Medulla oblongata (tissue), 1 donor: Measurements from ENCODE around the gene ROBO1.

Experiments used
- DNase-seq: peaks from one replicate; pipeline ENCODE4 v3.0.0-alpha.2; 2015; ENCODE audit errors: extremely low spot score

Gene ROBO1

DNA sequence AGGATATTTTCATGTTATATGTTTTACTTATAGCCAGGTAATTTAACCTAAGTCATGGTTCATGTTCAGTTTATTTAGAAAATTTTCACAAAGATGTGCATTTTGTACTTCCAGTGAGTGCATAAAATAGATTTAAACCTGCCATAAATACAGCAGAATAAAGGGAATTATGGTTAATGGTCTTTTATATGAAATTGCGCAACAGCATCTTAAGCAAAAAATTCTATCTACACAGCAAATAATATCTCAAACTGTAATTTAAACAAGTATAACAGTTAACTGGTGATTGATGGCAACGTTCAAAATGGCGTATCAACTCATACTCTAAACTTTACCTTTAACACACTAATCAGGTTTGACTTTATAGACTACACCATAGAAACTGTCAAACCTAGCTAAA is 97.6 kb downstream of the ROBO1 start:
- no peak for DNase-seq

DNA sequence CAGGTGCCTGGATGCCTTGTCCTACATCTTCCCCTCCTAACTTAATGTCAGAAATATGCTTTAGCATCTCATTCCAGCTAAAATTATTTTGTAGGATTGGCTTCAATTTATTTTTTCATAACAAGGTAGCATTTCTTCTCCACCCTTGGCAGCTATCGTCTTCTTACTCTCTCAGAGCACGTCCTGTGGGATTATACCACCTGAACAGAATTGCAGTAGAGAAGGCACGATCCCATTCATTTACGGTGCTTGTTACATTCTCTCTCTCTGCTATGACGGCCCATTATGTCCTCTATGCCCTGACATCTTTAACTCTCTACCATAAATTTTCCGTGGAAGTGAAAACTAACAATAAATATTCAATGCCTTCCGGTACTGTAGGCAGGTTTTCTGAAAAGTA is 103.3 kb downstream of the ROBO1 start:
- DNase-seq = no peak

DNA sequence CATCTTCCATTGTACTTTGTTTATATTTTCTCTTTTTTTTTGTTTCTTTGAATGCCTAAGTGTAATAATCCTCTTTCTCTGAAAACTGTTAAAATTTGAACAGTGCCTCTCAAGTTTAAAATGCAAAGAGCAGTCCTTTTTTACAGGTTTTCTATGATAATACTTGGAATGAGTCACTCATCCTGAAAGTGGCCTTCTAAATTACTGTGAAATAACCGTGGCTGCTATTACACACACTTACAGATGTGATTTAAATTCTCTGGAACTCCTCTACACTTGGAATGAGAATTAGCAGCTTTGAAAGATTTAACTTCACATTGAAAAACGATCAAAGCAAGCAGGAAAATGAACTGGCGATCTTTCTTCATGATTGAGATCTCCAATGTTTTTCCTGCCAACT is 105.9 kb downstream of the ROBO1 start:
- no peak for DNase-seq

DNA sequence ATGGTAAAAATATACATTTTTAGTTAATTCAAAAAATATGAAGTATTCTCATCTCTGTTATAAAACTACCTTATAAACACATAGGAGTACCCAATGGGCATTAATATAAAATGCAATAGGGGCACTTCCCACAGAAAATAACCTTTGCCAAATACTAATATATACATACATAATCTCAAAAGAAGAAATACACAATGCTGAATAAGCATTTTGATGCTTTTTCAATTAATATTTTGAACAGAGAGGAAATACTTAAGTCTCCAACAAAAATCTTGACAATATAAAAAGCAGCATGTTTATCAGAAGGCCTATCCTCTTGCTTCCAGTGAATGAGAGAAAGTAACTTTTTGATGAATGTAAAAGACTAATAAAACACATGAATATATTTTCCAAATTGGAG is 110.7 kb downstream of the ROBO1 start:
- DNase-seq = no peak

DNA sequence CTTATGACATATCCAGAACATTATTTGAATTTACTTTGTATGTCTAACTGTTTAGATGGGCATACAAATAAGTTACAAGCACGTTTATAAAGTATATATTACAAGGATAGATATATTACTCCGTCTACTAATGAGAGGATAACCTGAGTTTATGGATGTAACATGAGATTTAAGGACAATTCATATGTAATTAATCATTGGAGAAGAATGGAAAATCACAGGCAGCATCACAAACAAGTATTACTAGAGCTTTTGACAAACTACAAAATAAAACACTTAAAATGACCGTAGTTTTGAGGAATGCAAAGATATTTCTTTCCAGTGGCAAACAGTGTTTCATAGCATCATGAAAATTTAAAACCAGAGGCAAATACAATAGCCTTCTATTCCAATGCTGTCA is 113.8 kb downstream of the ROBO1 start:
- DNase-seq = no peak

DNA sequence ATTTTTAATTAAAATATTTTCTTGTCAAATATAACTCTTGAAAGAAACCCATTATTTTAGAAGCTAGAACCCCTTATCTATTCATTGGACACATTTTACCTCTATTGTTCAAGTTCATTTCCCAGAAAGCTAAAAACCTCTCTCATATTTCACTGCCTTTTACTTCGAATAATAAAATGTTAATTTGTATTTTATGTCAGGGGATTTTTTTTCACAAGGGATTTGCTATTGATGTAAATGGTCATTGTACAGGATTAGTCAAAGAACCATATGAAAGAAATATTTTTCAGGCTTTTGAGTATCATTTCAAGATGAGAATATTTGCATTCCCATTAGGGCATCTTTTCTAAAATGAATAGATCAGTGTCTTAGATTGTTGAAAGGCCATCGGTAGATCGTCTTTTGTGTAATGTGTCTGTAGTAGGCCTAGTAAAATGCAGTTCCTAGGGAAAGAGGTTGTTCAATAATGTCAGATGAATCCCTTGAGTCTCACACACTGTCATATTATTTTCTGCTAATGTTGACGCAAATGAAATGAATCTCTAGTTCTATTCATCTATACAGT is 114.5 kb downstream of the ROBO1 start:
- no peak for DNase-seq

DNA sequence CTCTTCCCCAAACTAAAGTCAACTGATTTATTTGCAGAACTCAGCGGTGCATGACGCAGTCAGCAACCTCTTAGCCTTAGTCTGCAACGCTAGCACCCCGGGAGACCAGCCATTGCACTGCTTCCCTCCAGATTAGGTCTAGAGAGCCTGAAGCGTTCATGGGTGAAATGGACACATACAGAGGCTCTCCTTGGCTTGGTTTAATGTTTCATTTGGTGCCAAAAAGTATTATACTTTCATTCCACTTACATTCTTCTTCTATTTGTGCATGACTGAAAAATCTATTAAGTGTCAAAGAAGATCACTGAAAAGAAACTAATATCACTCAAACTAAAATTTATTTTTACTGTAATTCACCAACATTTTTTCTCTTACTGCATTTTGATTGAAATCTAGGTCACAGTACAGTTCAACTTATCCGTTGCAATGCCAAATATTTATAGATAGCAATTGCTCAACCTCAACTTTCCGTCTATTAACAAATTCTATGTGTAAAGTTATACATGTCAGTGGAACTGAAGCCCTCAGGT is 116.2 kb downstream of the ROBO1 start:
- DNase-seq = no peak

DNA sequence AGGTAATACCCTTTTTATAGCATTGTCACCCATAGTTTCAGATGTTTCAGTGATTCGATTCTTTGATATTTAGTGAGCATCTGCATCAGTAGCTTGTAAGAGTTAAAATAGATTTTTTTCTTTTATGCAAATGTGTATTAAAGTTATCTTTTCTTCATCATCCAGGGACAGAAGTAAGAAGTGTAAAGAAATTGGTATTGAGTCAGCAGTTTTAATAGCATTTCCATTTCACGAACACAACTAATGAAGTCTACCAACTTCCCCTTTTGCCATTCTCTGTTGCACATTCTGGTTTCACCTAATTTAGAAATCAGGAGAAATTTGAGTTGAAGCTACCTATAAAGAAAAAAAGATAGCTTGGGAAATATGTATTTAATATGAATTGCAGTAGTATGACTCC is 127.9 kb downstream of the ROBO1 start:
- DNase-seq = no peak

- no peak for DNase-seq
Observed at GRCh38 chr3:79636372-79636771, 131.4 kb downstream of the ROBO1 start.

GRCh38 chr3:79632842-79633241 is 135.0 kb downstream of the ROBO1 start:
- DNase-seq = no peak

GRCh38 chr3:79618883-79619282 is 148.9 kb downstream of the ROBO1 start:
- no peak for DNase-seq

- DNase-seq = no peak
Observed at GRCh38 chr3:79606414-79606813, 161.4 kb downstream of the ROBO1 start.

- DNase-seq = no peak
Observed at GRCh38 chr3:79604681-79605080, 163.1 kb downstream of the ROBO1 start.

DNA sequence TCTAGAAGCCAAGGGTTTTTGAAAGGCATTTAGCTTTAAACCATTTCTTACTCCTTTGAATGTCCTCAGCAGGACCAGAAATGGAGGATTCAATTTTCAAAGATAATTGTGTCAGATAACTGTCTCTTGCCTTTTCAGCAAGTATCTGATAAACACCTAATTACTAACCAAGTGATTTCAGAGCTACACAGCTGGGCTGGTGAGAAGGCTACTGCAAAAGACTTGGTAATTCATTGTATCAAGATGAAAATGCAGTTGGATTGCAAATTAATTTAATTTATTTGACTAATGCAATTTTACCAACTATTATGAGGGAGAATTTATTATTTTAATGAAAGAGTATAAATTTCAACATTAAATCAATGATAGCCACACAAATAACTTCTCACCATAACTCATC is 165.4 kb downstream of the ROBO1 start:
- no peak for DNase-seq

DNA sequence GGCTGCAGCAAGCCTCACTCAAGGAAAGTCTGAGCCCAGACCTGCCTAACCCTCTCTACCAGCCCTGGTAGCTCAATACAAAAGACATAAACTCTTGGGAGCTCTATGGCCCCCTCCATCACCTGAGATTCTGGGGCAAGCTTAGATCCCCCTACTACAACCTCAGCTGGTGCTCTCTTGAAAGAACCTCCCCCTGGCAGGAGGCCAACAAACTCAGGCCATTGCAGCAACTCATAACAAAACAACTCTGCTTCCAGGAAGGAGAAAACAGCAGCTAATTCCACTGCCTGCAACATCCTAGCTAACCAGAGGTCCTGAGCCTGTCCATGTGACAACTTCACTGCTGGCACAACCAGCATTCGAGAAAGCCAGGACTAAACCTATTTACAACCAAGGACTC is 169.2 kb downstream of the ROBO1 start:
- no peak for DNase-seq

- no peak for DNase-seq
Observed at GRCh38 chr3:79597709-79598108, 170.1 kb downstream of the ROBO1 start.

DNA sequence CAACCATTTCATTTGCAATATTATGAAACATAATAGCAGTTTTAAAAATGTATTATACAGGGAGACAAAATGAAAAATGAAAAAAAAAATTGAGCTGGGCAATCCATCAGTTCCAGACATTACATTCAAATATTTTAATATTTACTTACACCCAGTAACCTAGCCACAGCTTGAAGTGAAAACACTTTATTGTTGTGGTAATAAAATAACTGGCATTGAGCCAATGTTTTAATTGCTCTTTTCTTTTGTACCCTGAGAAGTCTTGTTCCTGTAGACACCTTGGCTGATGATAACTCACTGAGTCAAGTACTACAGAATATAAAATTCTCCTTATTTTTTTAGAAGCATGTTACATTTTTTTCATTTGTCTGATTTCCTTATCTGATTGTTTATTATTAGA is 180.6 kb downstream of the ROBO1 start:
- no peak for DNase-seq

DNA sequence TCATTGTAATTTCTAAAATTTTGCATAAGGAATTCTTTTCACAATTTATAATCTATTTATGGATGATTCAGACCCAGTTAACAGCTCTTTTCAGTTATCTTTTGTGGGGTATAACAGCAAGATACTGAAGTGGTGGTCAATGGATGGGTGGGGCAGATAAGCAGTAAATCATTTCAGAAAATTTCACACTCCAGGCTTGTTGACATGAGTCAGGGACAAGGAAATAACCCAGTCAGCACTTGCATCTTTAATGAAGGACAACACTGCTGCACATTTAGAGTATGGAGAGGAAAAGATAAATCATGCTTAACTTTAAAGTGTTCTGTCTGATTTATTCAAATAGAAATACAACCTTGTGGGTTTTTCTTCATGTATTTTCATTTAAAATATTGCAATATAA is 181.6 kb downstream of the ROBO1 start:
- DNase-seq = no peak

DNA sequence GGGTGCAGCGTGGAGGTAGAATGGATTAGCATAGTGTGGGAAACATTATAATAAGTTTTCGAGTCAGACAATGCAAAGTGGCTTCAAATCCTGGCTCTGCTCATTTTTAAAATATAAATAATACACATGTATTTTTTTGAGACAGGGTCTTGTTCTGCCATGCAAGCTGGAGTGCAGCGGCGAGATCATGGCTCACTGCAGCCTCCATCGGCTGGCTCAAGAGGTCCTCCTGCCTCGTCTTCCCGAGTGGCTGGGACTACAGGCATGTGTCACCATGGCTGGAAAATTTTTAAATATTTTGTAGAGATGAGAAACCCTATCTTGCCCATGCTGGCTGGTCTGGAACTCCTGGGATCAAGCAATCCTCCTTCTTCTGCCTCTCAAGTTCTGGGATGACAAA is 194.9 kb downstream of the ROBO1 start:
- no peak for DNase-seq

- DNase-seq = no peak
Observed at GRCh38 chr3:79568938-79569337, 198.9 kb downstream of the ROBO1 start.

- DNase-seq = no peak
Observed at GRCh38 chr3:79564192-79564591, 203.6 kb downstream of the ROBO1 start.

- DNase-seq = no peak
Observed at GRCh38 chr3:79560698-79561097, 207.1 kb downstream of the ROBO1 start.

DNA sequence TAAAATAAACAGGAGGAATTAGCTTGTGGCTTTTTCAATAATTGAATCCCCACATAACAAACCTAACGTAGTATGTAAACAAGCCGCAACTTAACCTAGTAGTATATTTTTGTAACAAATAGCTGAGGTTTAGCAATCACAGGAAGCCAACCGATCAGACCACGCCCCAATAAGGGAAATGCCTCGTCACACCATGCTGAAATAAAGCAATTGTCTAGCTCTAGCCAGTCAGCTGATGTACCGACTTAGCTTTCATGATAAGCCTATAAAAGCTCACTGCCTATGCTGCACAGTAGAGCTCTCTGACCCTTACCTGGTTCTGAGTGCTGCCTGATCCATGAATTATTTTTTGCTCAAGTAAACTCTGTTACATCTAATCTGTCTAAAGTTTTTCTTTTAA is 208.9 kb downstream of the ROBO1 start:
- DNase-seq = no peak

DNA sequence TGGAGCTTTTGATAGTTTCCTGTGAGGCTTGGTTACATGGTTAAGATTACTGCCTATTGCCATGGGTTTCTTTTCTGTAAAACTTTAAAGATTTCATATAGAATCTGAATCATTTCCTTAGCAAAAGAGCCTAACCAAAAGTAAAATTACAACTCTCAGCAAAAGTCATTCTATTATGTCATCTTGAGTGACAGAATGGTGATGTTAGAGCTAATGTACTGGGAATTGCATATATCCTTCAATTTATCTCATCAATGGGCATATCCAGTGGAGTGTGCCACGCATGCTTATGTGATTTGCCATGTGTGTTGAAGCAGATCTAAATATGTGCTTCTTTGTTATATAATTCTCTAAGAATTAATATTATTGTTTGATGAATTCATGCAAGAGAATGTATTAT is 212.1 kb downstream of the ROBO1 start:
- no peak for DNase-seq
